ENCODE results near the gene CYBC1. TPM values are rescaled to one million over a fixed set of nuclear protein-coding genes. Genes with fewer than 3 reads are reported as not detected.

Gene CYBC1
- total RNA-seq, 1 donor, result 72.4 TPM

DNA sequence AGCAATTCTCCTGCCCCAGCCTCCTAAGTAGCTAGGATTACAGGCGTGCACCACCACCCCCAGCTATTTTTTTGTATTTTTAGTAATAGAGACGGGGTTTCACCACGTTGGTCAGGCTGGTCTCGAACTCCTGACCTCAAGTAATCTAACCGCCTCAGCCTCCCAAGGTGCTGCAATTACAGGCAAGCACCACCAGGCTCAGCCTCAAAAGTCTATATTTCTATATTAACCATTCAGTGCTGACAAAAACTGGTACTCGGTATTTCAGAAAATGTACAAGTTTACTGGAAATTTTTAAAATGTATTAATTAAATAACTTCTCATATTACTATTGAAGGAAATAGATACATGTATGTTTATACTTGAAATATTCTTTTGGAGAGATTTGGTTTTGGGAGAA, 33.8 kb downstream of the CYBC1 start:
- H3K4me3 ChIP-seq (ENCODE audit: insufficient read depth, low read length), result no peak overlapping the region
- H3K4me1 ChIP-seq (ENCODE audit: insufficient read depth, low read length), result peaks cover 13% of the 10 kb centered on the region
- no peaks in the 10 kb centered on the region for H3K79me2 ChIP-seq (ENCODE audit: insufficient read depth, low read length)
- peaks cover 48% of the 10 kb centered on the region for H4K20me1 ChIP-seq (ENCODE audit: insufficient read depth, low read length)
- H3K36me3 ChIP-seq (ENCODE audit: insufficient read depth, low read length), result no peaks in the 10 kb centered on the region
- no peak overlapping the region for H2AFZ ChIP-seq (ENCODE audit: low read length)
- H3K4me2 ChIP-seq (ENCODE audit: insufficient read depth, low read length), result no peak overlapping the region
- no peaks in the 10 kb centered on the region for H3K27me3 ChIP-seq (ENCODE audit: insufficient read depth, low read length)
- TF ChIP-seq, protein P1, sequence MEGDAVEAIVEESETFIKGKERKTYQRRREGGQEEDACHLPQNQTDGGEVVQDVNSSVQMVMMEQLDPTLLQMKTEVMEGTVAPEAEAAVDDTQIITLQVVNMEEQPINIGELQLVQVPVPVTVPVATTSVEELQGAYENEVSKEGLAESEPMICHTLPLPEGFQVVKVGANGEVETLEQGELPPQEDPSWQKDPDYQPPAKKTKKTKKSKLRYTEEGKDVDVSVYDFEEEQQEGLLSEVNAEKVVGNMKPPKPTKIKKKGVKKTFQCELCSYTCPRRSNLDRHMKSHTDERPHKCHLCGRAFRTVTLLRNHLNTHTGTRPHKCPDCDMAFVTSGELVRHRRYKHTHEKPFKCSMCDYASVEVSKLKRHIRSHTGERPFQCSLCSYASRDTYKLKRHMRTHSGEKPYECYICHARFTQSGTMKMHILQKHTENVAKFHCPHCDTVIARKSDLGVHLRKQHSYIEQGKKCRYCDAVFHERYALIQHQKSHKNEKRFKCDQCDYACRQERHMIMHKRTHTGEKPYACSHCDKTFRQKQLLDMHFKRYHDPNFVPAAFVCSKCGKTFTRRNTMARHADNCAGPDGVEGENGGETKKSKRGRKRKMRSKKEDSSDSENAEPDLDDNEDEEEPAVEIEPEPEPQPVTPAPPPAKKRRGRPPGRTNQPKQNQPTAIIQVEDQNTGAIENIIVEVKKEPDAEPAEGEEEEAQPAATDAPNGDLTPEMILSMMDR (IDR thresholded peaks at IDR 0.05; ENCODE audit: extremely low read depth, low read depth, low read length), result peak; percentile 18
- peak; percentile 38 for DNase-seq (ENCODE audit: insufficient read length, low spot score, missing footprints)
- no peaks in the 10 kb centered on the region for H3K9me3 ChIP-seq (ENCODE audit: low read depth, low read length)
- H3K27ac ChIP-seq (ENCODE audit: low read depth, low read length), result no peak overlapping the region

DNA sequence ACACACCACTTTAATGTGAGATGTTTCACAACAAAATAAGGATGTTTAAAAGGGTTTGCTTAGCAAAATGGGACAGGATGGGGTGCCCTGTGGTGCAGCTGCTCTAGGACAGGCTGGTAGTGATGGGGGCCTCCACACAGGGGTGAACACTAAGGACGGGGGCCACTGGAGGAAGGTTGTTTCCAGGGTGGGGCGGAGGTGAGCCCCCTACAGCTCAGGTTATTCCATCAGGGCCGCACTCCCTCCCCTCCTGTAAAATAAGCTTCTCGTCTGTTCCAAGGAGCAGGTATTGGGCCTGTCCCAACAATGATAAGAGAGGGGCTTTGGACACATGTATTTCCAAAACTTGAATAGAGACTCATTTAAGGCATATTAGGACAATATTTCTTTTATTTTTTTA, 34.3 kb downstream of the CYBC1 start:
- no peaks in the 10 kb centered on the region for H3K9me3 ChIP-seq (ENCODE audit: low read depth, low read length)
- H4K20me1 ChIP-seq (ENCODE audit: insufficient read depth, low read length), result peaks cover 53% of the 10 kb centered on the region
- H3K79me2 ChIP-seq (ENCODE audit: insufficient read depth, low read length), result no peaks in the 10 kb centered on the region
- no peaks in the 10 kb centered on the region for H3K27me3 ChIP-seq (ENCODE audit: insufficient read depth, low read length)
- H3K27ac ChIP-seq (ENCODE audit: low read depth, low read length), result no peak overlapping the region
- H2AFZ ChIP-seq (ENCODE audit: low read length), result no peak overlapping the region
- TF ChIP-seq, protein P1 (IDR thresholded peaks at IDR 0.05; ENCODE audit: extremely low read depth, low read depth, low read length), result no peak
- peak; percentile 61 for DNase-seq (ENCODE audit: insufficient read length, low spot score, missing footprints)
- peaks cover 13% of the 10 kb centered on the region for H3K4me1 ChIP-seq (ENCODE audit: insufficient read depth, low read length)
- no peaks in the 10 kb centered on the region for H3K36me3 ChIP-seq (ENCODE audit: insufficient read depth, low read length)
- H3K4me2 ChIP-seq (ENCODE audit: insufficient read depth, low read length), result no peak overlapping the region
- no peak overlapping the region for H3K4me3 ChIP-seq (ENCODE audit: insufficient read depth, low read length)

DNA sequence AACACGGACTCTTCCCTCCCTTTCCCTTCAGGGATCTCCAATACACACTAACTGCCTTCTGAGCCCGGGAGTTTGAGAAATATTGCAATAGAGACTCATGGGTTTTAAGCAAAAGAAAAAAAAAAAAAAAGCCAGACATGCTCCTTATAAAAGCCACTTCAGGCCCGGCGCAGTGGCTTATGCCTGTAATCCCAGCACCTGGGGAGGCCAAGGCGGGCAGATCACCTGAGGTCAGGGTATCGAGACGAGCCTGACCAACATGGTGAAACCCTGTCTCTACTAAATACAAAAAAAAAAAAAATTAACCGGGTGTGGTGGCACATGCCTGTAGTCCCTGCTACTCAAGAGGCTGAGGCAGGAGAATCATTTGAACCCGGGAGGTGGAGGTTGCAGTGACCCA, 34.8 kb downstream of the CYBC1 start:
- Histone ChIP-seq H3K79me2 (ENCODE audit: insufficient read depth, low read length) (no peaks in the 10 kb centered on the region), H3K4me1 (ENCODE audit: insufficient read depth, low read length) (peaks cover 13% of the 10 kb centered on the region), H3K36me3 (ENCODE audit: insufficient read depth, low read length) (no peaks in the 10 kb centered on the region), H3K4me3 (ENCODE audit: insufficient read depth, low read length) (no peak overlapping the region), H3K9me3 (ENCODE audit: low read depth, low read length) (no peaks in the 10 kb centered on the region), H3K27me3 (ENCODE audit: insufficient read depth, low read length) (no peaks in the 10 kb centered on the region), H2AFZ (ENCODE audit: low read length) (no peak overlapping the region), H3K4me2 (ENCODE audit: insufficient read depth, low read length) (no peak overlapping the region), H3K27ac (ENCODE audit: low read depth, low read length) (no peak overlapping the region), H4K20me1 (ENCODE audit: insufficient read depth, low read length) (peaks cover 55% of the 10 kb centered on the region)
- TF ChIP-seq, protein P1 (IDR thresholded peaks at IDR 0.05; ENCODE audit: extremely low read depth, low read depth, low read length), result no peak
- DNase-seq (ENCODE audit: insufficient read length, low spot score, missing footprints), result no peak

GRCh38 chr17:82415336-82415735, 35.2 kb downstream of the CYBC1 start:
- no peaks in the 10 kb centered on the region for H3K27me3 ChIP-seq (ENCODE audit: insufficient read depth, low read length)
- TF ChIP-seq, protein P1 (IDR thresholded peaks at IDR 0.05; ENCODE audit: extremely low read depth, low read depth, low read length), result no peak
- H3K9me3 ChIP-seq (ENCODE audit: low read depth, low read length), result no peaks in the 10 kb centered on the region
- H3K4me1 ChIP-seq (ENCODE audit: insufficient read depth, low read length), result peaks cover 13% of the 10 kb centered on the region
- no peak overlapping the region for H3K4me3 ChIP-seq (ENCODE audit: insufficient read depth, low read length)
- H3K4me2 ChIP-seq (ENCODE audit: insufficient read depth, low read length), result no peak overlapping the region
- H4K20me1 ChIP-seq (ENCODE audit: insufficient read depth, low read length), result peaks cover 55% of the 10 kb centered on the region
- no peak overlapping the region for H3K27ac ChIP-seq (ENCODE audit: low read depth, low read length)
- DNase-seq (ENCODE audit: insufficient read length, low spot score, missing footprints), result no peak
- H2AFZ ChIP-seq (ENCODE audit: low read length), result no peak overlapping the region
- no peaks in the 10 kb centered on the region for H3K79me2 ChIP-seq (ENCODE audit: insufficient read depth, low read length)
- H3K36me3 ChIP-seq (ENCODE audit: insufficient read depth, low read length), result no peaks in the 10 kb centered on the region
